Activated CD8-positive, alpha-beta memory T cell treated with anti-CD3 and anti-CD28 coated beads, Interleukin-2, amount 50 U/mL, for 4 hours (primary cell): ENCODE data around the gene LGR6.
A peak's percentile ranks its signal among the peaks of the same experiment; 100 is the strongest.

Experiments
- DNase-seq: peaks from one replicate; pipeline ENCODE4 v3.0.0-alpha.2; 2020

LGR6 gene

GRCh38 chr1:202291961-202292712 is 98.5 kb downstream of the LGR6 start:
- DNase-seq, result no peak

DNA sequence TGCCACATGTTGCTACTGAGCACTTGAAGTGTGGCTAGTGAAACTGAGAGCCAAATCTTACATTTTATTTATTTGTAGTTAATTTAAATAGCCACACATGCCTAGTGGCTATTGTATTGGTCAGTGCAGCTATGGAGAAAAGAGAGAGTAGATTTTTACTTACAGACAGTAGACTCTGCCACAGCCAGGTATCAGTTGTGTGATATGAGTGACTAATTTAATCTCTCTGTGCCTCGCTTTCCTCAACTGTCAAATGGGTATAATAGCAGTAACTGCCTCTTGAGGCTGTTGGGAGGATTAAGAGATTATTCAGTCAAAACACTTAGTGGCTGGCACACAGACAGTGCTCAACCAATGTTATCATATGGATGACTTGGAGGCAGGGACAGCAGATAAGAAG is 99.2 kb downstream of the LGR6 start:
- no peak for DNase-seq

DNA sequence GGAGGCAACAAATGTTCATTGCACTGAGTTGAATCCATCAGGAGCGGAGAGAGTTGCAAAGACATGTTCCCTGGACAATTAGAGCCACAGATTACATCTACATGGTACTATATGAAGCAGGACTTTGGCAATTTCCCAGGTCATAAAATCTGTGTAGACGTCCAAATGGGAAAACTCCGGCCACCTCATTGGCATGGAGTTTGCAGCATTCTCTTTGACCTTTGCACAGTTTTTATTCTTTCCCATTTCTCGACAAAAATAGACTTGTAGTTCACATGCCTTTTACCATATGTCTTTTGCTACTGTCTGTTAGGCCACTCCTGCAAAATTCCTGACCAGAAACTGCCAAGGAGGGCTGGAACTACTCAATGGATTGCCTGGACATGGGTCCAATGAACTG is 100.0 kb downstream of the LGR6 start:
- no peak for DNase-seq

GRCh38 chr1:202302166-202302565 is 108.6 kb downstream of the LGR6 start:
- no peak for DNase-seq

DNA sequence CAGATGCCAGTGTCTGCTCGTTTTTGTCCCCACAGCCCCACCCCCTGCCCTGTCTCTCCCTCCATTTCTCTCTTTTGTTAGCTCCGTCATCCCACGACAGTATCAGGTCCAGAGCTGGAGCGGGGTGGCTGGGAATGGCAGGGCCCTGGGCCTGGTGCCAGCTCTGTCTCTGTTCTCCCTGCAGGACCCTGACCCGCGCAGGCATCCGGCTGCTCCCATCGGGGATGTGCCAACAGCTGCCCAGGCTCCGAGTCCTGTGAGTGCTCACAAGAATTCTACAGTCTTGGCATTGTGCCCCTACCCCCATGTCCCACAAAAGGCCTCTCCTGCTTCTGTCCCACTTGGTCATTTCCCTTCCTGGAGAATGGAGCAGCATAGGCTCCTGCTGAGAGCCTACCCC is 110.8 kb downstream of the LGR6 start:
- no peak for DNase-seq

DNA sequence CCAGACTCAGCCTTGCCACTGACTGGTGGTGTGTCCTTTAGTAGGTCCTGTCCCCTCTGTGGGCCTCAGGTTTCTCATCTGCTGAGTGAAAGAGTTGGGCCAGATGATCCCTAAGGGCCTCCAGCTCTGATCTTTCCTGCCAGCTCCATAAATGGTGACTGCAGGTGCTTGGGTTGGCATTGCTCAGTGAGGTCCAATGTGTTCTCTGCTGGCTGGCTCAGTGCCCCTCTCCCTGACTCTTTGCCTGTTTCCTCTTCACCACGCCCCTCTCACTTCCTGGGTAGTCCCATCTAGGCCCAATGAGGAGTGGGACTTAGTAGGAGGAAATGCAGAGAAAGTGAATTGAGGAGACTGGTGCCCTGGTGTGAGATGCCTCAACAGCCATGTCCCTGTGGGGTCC is 111.6 kb downstream of the LGR6 start:
- DNase-seq, result no peak

DNA sequence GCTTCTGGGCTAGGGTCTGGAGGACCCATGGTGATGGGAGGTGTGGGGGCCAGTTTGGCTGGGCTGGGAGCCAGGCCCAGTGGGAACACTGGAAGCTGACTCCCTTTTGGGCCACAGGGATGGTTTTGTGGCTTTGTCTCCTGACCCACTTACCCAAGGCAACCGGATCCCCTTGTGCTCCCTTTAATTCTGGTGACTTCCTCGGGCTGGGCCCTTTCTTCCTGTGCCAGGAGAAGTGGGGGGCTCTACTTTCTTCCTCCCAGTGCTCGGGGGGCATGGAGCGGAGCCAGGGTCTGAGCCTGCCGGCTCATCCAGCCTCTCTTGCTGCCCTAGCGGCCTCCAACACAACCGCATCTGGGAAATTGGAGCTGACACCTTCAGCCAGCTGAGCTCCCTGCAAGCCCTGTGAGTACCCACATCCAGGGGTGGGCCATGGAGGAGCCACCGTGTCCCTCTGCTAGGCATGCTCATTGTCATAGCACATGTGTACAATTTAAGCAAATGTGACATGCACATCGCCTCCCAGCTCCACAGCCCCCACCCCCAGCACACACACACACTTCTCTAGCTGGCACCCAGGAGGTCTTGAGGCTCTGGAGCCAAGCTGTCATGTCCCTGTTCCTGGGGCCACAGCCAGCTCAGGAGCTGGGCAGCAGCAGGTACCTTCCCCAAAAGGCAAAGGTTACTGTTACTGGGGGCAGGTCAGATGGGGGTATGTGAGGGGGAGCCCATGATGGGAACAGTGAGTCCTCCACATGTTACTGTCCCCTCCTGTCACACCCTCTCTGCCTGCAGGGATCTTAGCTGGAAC is 113.1 kb downstream of the LGR6 start:
- DNase-seq, result no peak

DNA sequence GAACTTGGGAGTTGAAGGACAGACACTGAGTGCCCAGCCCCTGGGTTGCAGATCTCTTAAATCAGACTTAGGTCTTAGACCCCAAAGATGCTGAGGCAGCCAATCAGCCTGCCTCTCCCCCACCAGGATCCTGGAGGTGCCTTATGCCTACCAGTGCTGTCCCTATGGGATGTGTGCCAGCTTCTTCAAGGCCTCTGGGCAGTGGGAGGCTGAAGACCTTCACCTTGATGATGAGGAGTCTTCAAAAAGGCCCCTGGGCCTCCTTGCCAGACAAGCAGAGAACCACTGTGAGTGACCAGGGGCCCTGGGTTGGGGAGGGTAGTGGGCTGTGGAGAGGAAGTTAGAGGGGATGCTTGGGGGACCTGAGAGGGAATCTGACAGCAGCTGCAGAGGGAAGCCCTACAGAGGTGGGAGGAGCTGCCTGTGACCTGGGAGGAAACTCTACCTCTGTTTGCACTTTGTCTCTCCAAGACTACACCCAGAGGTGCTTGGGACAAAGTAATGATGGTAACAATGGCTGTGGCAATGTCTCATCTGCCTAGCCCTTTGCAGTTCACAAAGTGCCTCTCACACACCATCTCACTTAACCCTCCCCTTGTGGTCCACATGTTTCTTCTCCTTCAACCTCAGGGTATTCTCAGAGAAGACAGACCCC is 116.6 kb downstream of the LGR6 start:
- DNase-seq, result no peak

DNA sequence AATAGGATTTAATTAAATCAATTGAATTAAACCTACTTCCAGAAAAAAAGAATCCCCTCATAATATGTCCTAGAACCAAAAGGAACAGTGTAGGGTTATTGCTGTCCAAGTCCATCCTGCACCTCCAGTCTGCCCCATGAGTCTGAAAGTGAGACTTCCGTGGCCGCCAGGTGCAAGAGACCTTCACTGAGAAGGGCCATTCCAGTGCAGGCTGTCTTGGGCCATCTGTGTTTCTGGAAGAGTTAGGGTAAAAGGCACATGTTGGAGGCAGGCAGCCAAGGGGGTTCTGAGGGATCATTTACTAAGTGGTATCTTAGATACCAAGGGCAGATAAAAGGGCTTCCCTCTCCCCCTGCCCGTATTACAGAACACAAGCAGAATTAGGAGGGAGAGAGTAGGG is 117.1 kb downstream of the LGR6 start:
- DNase-seq, result no peak

- no peak for DNase-seq
These were observed 118.5 kb downstream of the LGR6 start for GRCh38 chr1:202311875-202312635.

DNA sequence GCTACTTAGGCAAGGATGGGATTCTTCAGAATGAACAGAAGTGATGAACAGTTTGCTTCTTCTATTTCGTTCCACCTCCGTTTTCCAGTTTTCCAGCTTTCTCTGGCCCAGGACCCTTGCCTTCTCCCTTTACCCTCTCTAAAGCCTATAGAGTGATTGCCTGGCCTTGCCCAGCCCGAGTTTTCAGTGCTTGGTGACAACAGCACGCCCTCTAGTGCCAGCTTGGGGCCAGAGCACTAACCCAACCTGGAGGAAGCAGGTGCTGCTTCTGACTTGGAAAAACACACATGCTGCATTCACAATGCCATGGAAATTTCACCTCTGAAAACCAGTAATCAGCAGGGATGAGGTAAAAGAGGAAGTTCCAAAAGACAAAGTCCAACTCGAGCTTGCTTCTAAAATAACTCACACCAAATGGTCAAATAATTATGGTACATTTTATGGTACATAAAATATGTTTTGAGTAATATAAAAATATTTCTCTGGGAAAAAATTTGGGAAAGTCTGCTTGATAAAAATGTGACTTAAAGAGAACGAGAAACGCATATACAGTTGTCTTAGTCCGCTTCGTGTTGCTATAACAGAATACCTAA is 122.1 kb downstream of the LGR6 start:
- DNase-seq, result peak; percentile 76

GRCh38 chr1:202316186-202316585 is 122.6 kb downstream of the LGR6 start:
- no peak for DNase-seq

GRCh38 chr1:202317941-202318925 is 124.6 kb downstream of the LGR6 start:
- no peak for DNase-seq

- no peak for DNase-seq
These were observed 125.9 kb downstream of the LGR6 start for GRCh38 chr1:202319381-202320080.

DNA sequence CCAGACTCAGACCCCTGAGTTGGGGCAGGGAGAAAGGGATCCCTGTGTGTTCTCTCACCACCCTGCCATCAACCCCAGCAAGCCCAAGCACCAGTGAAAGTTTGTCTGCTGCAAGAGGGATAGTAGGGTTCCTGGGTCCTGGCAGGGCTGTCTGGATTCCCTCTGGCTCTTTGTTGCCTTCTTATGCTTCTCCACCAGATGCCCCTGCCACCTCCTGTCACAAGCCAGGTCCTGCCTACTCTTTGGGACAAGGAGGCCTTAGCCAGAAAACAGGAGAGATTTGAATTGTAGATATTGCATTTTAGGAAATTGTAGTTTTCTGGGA is 126.4 kb downstream of the LGR6 start:
- no peak for DNase-seq

DNA sequence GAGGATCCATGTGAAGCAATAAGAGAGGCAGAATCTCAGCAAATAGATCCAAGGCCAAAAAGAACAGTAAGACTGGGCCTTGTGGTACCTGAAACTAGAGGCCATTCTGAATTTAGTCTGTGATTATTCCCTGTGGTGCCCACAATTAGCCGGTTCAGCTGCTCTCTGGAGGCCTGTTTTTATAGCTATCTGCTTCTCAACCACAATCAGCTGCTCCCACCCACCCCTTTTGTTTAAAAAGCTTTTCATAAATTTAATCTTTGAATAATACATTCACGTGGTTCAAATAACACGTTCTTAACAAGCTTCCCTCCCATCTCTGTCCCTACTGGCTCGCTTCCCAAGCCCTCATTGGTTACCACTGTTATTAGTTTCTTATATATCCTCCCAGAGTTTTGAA is 130.1 kb downstream of the LGR6 start:
- DNase-seq, result no peak

GRCh38 chr1:202324646-202325045 is 131.0 kb downstream of the LGR6 start:
- DNase-seq, result no peak

DNA sequence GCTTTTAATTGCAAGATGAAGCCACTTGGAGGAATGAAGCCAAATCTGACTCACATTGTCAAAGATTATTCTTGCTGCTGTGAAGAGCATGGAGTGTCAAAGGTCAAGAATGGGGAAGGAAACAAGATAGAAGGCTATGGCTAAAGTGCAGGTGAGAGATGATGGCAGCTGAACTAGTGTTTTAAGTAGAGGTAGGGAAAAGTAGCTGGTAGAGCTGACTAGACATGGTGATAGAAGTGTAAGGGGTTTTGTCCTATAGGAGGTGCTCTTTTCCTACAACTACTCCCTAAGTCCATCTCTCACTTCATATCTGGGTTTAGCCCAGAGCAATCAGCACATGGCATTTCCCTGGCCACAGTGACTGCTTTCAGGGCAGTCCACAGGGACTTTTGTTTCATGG is 136.3 kb downstream of the LGR6 start:
- DNase-seq, result no peak

GRCh38 chr1:202333861-202334260 is 140.3 kb downstream of the LGR6 start:
- no peak for DNase-seq

GRCh38 chr1:202343652-202344349 is 150.2 kb downstream of the LGR6 start:
- DNase-seq, result no peak
